Glutamatergic neuron (in vitro differentiated cells): ENCODE data around the gene C1orf122. TPM values are rescaled to one million over a fixed set of nuclear protein-coding genes. Genes with fewer than 3 reads are reported as not detected.

ENCODE experiments used
- DNase-seq: peaks from one replicate; pipeline ENCODE4 v3.0.0; 2022
- H3K27ac Mint-ChIP-seq: one replicate; pipeline ENCODE4 v1.8.0; 2020; ENCODE audit warnings: mild to moderate bottlenecking, mixed read lengths, inconsistent platforms; ENCODE audit not compliant: unreplicated experiment
- H3K27me3 Mint-ChIP-seq: one replicate; pipeline ENCODE4 v1.8.0; 2020; ENCODE audit warnings: mild to moderate bottlenecking, moderate library complexity, mixed read lengths, inconsistent platforms; ENCODE audit not compliant: unreplicated experiment
- H3K36me3 Mint-ChIP-seq: one replicate; pipeline ENCODE4 v1.8.0; 2020; ENCODE audit warnings: mild to moderate bottlenecking, mixed read lengths, inconsistent platforms; ENCODE audit not compliant: unreplicated experiment
- H3K4me1 Mint-ChIP-seq: one replicate; pipeline ENCODE4 v1.8.0; 2020; ENCODE audit warnings: mild to moderate bottlenecking, low read depth, mixed read lengths, inconsistent platforms; ENCODE audit not compliant: unreplicated experiment
- H3K4me3 Mint-ChIP-seq: one replicate; pipeline ENCODE4 v1.8.0; 2020; ENCODE audit warnings: mild to moderate bottlenecking, mixed read lengths, inconsistent platforms; ENCODE audit not compliant: unreplicated experiment
- H3K9me3 Mint-ChIP-seq: one replicate; pipeline ENCODE4 v1.8.0; 2020; ENCODE audit warnings: mild to moderate bottlenecking, moderate library complexity, mixed read lengths, inconsistent platforms; ENCODE audit not compliant: unreplicated experiment
- CTCF ChIP-seq: fragments of 200-600 bp; sonication (generic); IDR thresholded peaks from one replicate; pipeline ENCODE4 v1.5.0; 2021; ENCODE audit not compliant: partially characterized antibody, unreplicated experiment
- total RNA-seq: library from RNA; stranded (reverse); fragmentation: NEBNext Ultra II Directional; extraction: Animal tissue kit (Norgen Biotek cat#: 25700); gene quantifications from one replicate; pipeline ENCODE4 v1.2.1, GENCODE V29; 2021; ENCODE audit not compliant: unreplicated experiment

The C1orf122 gene
- total RNA-seq, 1 donor from 2014 or later = 57.3 TPM

- peaks cover 2% of the 10 kb centered on the region for H3K27me3 Mint-ChIP-seq
- peak overlapping the region; percentile 66 for H3K27ac Mint-ChIP-seq
- H3K36me3 Mint-ChIP-seq = no peaks in the 10 kb centered on the region
- peaks cover 7% of the 10 kb centered on the region for H3K4me1 Mint-ChIP-seq
- peak; percentile 89 for DNase-seq
- H3K9me3 Mint-ChIP-seq = peaks cover 7% of the 10 kb centered on the region
- peak overlapping the region; percentile 38 for H3K4me3 Mint-ChIP-seq
- TF ChIP-seq CTCF = peak; percentile 83
Observed at GRCh38 chr1:37811027-37811655, 3.6 kb downstream of the C1orf122 start.

GRCh38 chr1:37813529-37814145 lies 6.0 kb downstream of the C1orf122 start:
- no peak for TF ChIP-seq CTCF
- no peaks in the 10 kb centered on the region for H3K36me3 Mint-ChIP-seq
- peaks cover 7% of the 10 kb centered on the region for H3K4me1 Mint-ChIP-seq
- H3K9me3 Mint-ChIP-seq = peaks cover 7% of the 10 kb centered on the region
- peaks cover 2% of the 10 kb centered on the region for H3K27me3 Mint-ChIP-seq
- H3K27ac Mint-ChIP-seq = no peak overlapping the region
- H3K4me3 Mint-ChIP-seq = no peak overlapping the region
- no peak for DNase-seq

GRCh38 chr1:37814252-37814651 lies 6.7 kb downstream of the C1orf122 start:
- H3K27me3 Mint-ChIP-seq = peaks cover 2% of the 10 kb centered on the region
- no peak overlapping the region for H3K27ac Mint-ChIP-seq
- no peak overlapping the region for H3K4me3 Mint-ChIP-seq
- no peak for DNase-seq
- H3K36me3 Mint-ChIP-seq = no peaks in the 10 kb centered on the region
- no peak for TF ChIP-seq CTCF
- H3K4me1 Mint-ChIP-seq = peaks cover 6% of the 10 kb centered on the region
- peaks cover 4% of the 10 kb centered on the region for H3K9me3 Mint-ChIP-seq

- Mint-ChIP-seq H3K4me3 (no peak overlapping the region), H3K27me3 (peaks cover 2% of the 10 kb centered on the region), H3K27ac (no peak overlapping the region), H3K36me3 (no peaks in the 10 kb centered on the region), H3K4me1 (no peaks in the 10 kb centered on the region), H3K9me3 (peaks cover 4% of the 10 kb centered on the region)
- DNase-seq = no peak
- TF ChIP-seq CTCF = no peak
Observed at GRCh38 chr1:37817481-37817880, 9.9 kb downstream of the C1orf122 start.

GRCh38 chr1:37821481-37821880 lies 13.9 kb downstream of the C1orf122 start:
- Mint-ChIP-seq H3K27me3 (no peaks in the 10 kb centered on the region), H3K4me1 (no peaks in the 10 kb centered on the region), H3K4me3 (no peak overlapping the region), H3K9me3 (no peaks in the 10 kb centered on the region), H3K27ac (no peak overlapping the region), H3K36me3 (no peaks in the 10 kb centered on the region)
- no peak for DNase-seq
- TF ChIP-seq CTCF = no peak
